Fibroblast of mammary gland (primary cell): ENCODE data around the gene TMEM215.

Source experiments
- DNase-seq: peaks from one replicate; pipeline ENCODE4 v3.0.0-alpha.2; 2010; ENCODE audit warnings: low read depth
- H3K4me3 ChIP-seq: 2 replicates; pipeline ENCODE4 v1.5.1; 2011; ENCODE audit warnings: low read depth, mild to moderate bottlenecking, low read length, moderate library complexity; ENCODE audit not compliant: control insufficient read depth
- TF ChIP-seq, protein P1 (sequence below): conservative IDR thresholded peaks from 2 replicates; pipeline ENCODE4 v1.5.1; 2011; ENCODE audit warnings: low read depth, low read length, inconsistent platforms; ENCODE audit not compliant: control insufficient read depth, insufficient read depth

Gene TMEM215

DNA sequence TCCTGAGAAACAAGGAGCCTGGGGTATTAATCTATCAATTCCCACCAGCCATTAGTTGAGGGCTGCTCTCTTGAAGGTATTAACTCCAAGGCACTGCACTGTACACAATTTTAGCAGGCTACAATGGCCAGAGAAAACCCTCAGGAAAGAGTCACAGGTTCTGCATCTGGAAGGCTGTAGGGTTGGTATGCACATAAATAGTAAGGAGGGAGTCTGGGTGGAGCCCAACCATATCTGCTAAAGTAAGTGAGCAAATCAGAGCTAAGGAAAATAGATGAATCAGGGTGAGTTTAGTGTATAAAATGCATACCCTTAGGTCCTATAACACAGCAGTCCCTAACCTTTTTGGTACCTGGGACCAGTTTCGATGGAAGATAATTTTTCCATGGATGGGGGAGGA lies 18.2 kb downstream of the TMEM215 start:
- TF ChIP-seq, protein P1, sequence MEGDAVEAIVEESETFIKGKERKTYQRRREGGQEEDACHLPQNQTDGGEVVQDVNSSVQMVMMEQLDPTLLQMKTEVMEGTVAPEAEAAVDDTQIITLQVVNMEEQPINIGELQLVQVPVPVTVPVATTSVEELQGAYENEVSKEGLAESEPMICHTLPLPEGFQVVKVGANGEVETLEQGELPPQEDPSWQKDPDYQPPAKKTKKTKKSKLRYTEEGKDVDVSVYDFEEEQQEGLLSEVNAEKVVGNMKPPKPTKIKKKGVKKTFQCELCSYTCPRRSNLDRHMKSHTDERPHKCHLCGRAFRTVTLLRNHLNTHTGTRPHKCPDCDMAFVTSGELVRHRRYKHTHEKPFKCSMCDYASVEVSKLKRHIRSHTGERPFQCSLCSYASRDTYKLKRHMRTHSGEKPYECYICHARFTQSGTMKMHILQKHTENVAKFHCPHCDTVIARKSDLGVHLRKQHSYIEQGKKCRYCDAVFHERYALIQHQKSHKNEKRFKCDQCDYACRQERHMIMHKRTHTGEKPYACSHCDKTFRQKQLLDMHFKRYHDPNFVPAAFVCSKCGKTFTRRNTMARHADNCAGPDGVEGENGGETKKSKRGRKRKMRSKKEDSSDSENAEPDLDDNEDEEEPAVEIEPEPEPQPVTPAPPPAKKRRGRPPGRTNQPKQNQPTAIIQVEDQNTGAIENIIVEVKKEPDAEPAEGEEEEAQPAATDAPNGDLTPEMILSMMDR, result no peak
- no peak for DNase-seq
- no peak overlapping the region for H3K4me3 ChIP-seq

DNA sequence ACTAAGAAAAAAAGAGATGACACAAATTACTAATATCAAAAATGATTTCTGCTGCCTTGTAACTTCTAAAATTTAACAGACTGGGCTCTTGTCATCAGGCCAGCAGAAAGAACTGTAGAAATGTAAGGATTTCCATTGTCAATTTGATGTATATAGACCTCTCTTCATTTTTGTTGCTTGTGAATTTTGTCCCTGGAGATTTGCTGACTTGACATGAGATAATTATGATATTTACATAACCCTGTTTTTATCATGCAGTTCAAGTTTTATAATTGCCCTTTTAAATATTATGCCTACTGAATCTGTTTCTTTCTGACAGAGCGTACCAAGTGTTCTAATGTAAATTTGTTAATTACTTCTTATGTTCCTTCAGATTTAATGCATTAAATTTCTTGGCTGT lies 23.9 kb downstream of the TMEM215 start:
- no peak overlapping the region for H3K4me3 ChIP-seq
- no peak for DNase-seq
- TF ChIP-seq, protein P1, result no peak

DNA sequence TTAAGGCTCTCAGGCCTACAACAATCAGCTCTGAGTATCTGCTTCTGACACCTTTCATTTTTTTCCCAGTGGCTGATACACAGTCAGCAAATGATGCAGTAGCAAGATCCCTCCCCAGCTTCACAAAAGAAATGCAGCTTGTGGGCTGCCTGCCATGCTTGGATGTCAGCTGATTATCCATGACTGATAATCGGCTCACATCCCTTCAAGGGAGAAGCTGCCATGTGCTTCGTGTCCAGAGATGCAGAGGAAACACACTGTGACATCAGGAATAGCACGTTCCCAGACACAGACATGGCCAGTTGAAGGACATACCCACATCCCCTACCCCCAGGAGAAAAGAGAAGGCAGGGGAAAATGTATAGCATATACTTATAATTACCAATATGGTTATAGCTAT lies 27.9 kb downstream of the TMEM215 start:
- TF ChIP-seq, protein P1, result no peak
- H3K4me3 ChIP-seq, result no peak overlapping the region
- DNase-seq, result no peak

DNA sequence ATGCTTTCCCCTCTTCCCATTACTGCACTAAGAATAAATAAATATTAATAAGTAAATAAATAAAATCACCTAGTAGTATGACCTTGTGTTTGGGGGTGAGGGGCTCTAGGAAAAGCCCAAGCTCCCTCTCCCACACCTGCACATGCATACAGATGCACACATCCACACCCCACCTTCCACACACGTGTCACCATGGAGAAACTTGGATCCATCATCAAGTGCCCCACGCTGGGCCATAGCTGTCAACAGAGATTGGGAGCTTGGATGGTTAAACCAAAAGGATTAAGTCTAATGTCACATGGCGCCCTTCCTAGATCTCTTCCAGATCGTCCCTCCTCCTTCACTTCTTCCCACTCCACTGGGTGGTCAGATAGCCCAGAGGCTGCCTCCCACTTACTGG lies 37.0 kb downstream of the TMEM215 start:
- no peak overlapping the region for H3K4me3 ChIP-seq
- DNase-seq, result no peak
- TF ChIP-seq, protein P1, result no peak

DNA sequence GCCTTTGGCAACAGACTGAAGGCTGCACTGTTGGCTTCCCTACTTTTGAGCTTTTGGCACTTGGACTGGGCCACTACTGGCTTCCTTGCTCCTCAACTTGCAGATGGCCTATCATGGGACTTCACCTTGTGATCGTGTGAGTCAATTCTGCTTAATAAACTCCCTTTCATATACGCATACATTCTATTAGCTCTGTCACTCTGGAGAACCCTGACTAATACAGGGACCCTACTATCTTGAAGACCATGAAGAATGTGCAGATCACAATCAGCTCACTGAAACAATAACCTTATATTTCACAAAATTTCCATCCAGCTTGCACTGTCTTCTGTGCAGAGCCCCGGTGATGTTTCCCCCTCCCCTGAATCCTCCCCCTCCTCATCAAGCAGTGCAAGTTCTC lies 39.8 kb downstream of the TMEM215 start:
- DNase-seq, result no peak
- TF ChIP-seq, protein P1, result no peak
- H3K4me3 ChIP-seq, result no peak overlapping the region

DNA sequence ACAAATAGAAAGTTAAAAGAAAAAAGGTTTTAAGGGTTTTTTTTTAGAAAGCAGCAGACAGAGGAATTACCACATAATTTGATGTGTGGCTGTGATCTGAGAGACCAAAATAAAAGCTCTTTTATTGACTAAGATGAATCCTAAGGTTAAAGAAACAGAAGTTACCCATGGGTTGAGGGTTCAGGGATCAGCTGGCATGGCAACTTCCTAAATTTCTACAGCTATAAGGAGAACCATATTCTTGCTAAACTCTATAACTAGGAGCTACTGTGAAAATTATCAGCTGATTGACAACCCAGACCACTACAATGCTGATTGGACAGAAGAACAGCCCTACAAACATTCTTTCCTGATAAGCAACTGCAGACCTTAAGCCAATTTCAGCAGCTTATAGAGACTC lies 40.2 kb downstream of the TMEM215 start:
- TF ChIP-seq, protein P1, result no peak
- no peak for DNase-seq
- no peak overlapping the region for H3K4me3 ChIP-seq

DNA sequence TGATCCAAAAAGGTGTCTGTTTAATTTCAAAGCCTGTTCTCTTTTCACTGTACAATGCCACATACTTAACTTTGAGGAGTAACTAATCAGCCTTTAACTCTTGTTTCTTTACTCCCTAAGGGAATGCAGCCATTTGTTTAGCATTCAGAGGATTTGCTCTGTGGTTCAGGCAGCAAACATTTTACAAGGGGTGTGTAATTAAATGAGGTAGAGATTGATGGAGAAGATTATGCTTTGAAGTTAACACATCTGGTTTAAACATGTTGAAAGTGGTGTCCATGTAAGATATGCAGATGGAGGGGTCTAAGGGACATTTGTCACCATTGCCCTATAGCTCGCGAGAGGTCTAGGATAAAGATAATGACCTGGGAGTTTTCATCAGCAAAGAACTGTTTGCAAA lies 41.9 kb downstream of the TMEM215 start:
- TF ChIP-seq, protein P1, result no peak
- no peak overlapping the region for H3K4me3 ChIP-seq
- no peak for DNase-seq
